Tibial nerve (tissue), 4 donors: Measurements from ENCODE around the gene KRTAP19-2. TPM values are rescaled to one million over a fixed set of nuclear protein-coding genes. Genes with fewer than 3 reads are reported as not detected.

ENCODE experiments used
- DNase-seq, 2 donors: peaks; one replicate each; pipeline ENCODE4 v3.0.0-alpha.2; 2019; ENCODE audit warnings: low spot score in 2 of 2
- H3K27ac ChIP-seq, 4 donors: fragments of 200-600 bp; sonication (generic) in 3 of 4; one replicate each; pipeline ENCODE4 v1.5.1; 2017 to 2019; ENCODE audit warnings: mild to moderate bottlenecking in 1 of 4
- H3K27me3 ChIP-seq, 2 donors: fragments of 200-600 bp; sonication (generic) in 1 of 2; one replicate each; pipeline versions ENCODE4 v1.5.1 to v1.6.0; 2017 to 2019
- H3K36me3 ChIP-seq, 3 donors: fragments of 200-600 bp; sonication (generic); one replicate each; pipeline ENCODE4 v1.5.1; 2018 to 2019
- H3K4me1 ChIP-seq, 4 donors: fragments of 200-600 bp; sonication (generic) in 3 of 4; one replicate each; pipeline ENCODE4 v1.5.1; 2017 to 2019
- H3K4me3 ChIP-seq, 4 donors: fragments of 200-600 bp; sonication (generic) in 3 of 4; one replicate each; pipeline ENCODE4 v1.5.1; 2017 to 2019; ENCODE audit warnings: mild to moderate bottlenecking in 1 of 4, moderate library complexity in 1 of 4
- H3K9me3 ChIP-seq, 4 donors: fragments of 200-600 bp; sonication (generic) in 3 of 4; one replicate each; pipeline ENCODE4 v1.5.1; 2017 to 2019
- CTCF ChIP-seq, 5 experiments: fragments of 200-600 bp in 3 of 5; fragments of 450-650 bp in 2 of 5; sonication (generic) in 3 of 5; IDR thresholded peaks; one replicate each; pipeline ENCODE4 v1.5.1; 2016 to 2019; ENCODE audit warnings: antibody characterized with exemption in 5 of 5, mild to moderate bottlenecking in 3 of 5, moderate library complexity in 2 of 5
- EP300 ChIP-seq, 2 donors: sonication (generic); formaldehyde crosslinking; IDR thresholded peaks; one replicate each; pipeline ENCODE4 v1.6.1; 2017; ENCODE audit warnings: antibody characterized with exemption in 2 of 2, mild to moderate bottlenecking in 1 of 2
- POLR2A ChIP-seq, 2 donors: fragments of 450-650 bp; IDR thresholded peaks; one replicate each; pipeline ENCODE4 v1.6.1; 2017; ENCODE audit warnings: antibody characterized with exemption in 2 of 2, mild to moderate bottlenecking in 2 of 2, moderate library complexity in 2 of 2
- WGBS, 2 donors: methylation state at CpG; one replicate each; pipeline ENCODE4 v1.1.5; 2018; 5-methylcytosine and 5-hydroxymethylcytosine counted together
- total RNA-seq, 4 donors: library from RNA; depleted of rRNA; stranded (reverse); fragments of >200 nt; gene quantifications; one replicate each; pipeline ENCODE4 v1.1.0, GENCODE V29; 2016

The KRTAP19-2 gene
- total RNA-seq, 4 donors from 2014 or later: not detected

- TF ChIP-seq POLR2A (IDR thresholded peaks at IDR 0.05) (no peak), CTCF (IDR thresholded peaks at IDR 0.05) (no peak), EP300 (IDR thresholded peaks at IDR 0.05) (no peak)
- Histone ChIP-seq H3K4me1 (no peaks in the 10 kb centered on the region), H3K4me3 (no peak within 1 kb of the TSS), H3K27ac (no peak within 1 kb of the TSS), H3K9me3 (peaks cover 0 to 2% (median 0%) of the 10 kb centered on the region in 4 donors), H3K36me3 (no peaks in the 10 kb centered on the region), H3K27me3 (no peaks in the 10 kb centered on the region)
- no peak for DNase-seq
- 93 to 98% methylated on average over 7 of the region's 7 CpGs for WGBS, 2 donors
Observed at GRCh38 chr21:30480145-30480544, 7.1 kb downstream of the KRTAP19-2 start, which contains the start of gene KRTAP19-1. KRTAP19-1 (minus strand) TSS chr21:30480367; CDS start chr21:30480317, 50 bp downstream.

- 71 to 77% methylated on average over 4 of the region's 4 CpGs for WGBS, 2 donors
- Histone ChIP-seq H3K27ac (no peak overlapping the region), H3K9me3 (no peaks in the 10 kb centered on the region), H3K4me1 (no peaks in the 10 kb centered on the region), H3K4me3 (no peak overlapping the region), H3K27me3 (no peaks in the 10 kb centered on the region), H3K36me3 (no peaks in the 10 kb centered on the region)
- TF ChIP-seq EP300 (IDR thresholded peaks at IDR 0.05) (no peak), CTCF (IDR thresholded peaks at IDR 0.05) (no peak), POLR2A (IDR thresholded peaks at IDR 0.05) (no peak)
- DNase-seq: no peak
Observed at GRCh38 chr21:30479259-30479658, 8.0 kb downstream of the KRTAP19-2 start.

- no peak overlapping the region for H3K27ac ChIP-seq
- DNase-seq: no peak
- TF ChIP-seq POLR2A (IDR thresholded peaks at IDR 0.05): no peak
- TF ChIP-seq EP300 (IDR thresholded peaks at IDR 0.05): no peak
- no peak for TF ChIP-seq CTCF (IDR thresholded peaks at IDR 0.05)
- 48 to 69% methylated on average over 3 of the region's 3 CpGs for WGBS, 2 donors
- no peaks in the 10 kb centered on the region for H3K36me3 ChIP-seq
- no peak overlapping the region for H3K4me3 ChIP-seq
- H3K27me3 ChIP-seq: no peaks in the 10 kb centered on the region
- no peaks in the 10 kb centered on the region for H3K9me3 ChIP-seq
- H3K4me1 ChIP-seq: no peaks in the 10 kb centered on the region
Observed at GRCh38 chr21:30478004-30478403, 9.2 kb downstream of the KRTAP19-2 start.

GRCh38 chr21:30468900-30469714, 18.1 kb downstream of the KRTAP19-2 start:
- Histone ChIP-seq H3K36me3 (no peaks in the 10 kb centered on the region), H3K4me3 (no peak overlapping the region), H3K9me3 (no peaks in the 10 kb centered on the region), H3K27ac (no peak overlapping the region), H3K4me1 (no peaks in the 10 kb centered on the region), H3K27me3 (no peaks in the 10 kb centered on the region)
- TF ChIP-seq CTCF (IDR thresholded peaks at IDR 0.05): no peak
- DNase-seq: no peak
- 56 to 60% methylated on average over 6 of the region's 6 CpGs for WGBS, 2 donors

GRCh38 chr21:30463713-30464112, 23.5 kb downstream of the KRTAP19-2 start:
- no peak for TF ChIP-seq EP300 (IDR thresholded peaks at IDR 0.05)
- no peak for TF ChIP-seq POLR2A (IDR thresholded peaks at IDR 0.05)
- no peak for TF ChIP-seq CTCF (IDR thresholded peaks at IDR 0.05)
- H3K9me3 ChIP-seq: no peaks in the 10 kb centered on the region
- 35 to 65% methylated on average over 3 of the region's 3 CpGs for WGBS, 2 donors

More at GRCh38 chr21:30463713-30464112, 23.5 kb downstream of the KRTAP19-2 start:
- no peak for DNase-seq
- Histone ChIP-seq H3K4me1 (no peaks in the 10 kb centered on the region), H3K4me3 (no peak overlapping the region), H3K36me3 (no peaks in the 10 kb centered on the region), H3K27ac (no peak overlapping the region), H3K27me3 (no peaks in the 10 kb centered on the region)
